Left renal cortex interstitium (tissue), 4 donors: ENCODE results near the gene TSHZ3. TPM values are rescaled to one million over a fixed set of nuclear protein-coding genes. Genes with fewer than 3 reads are reported as not detected.

Experiments used
- DNase-seq, 4 donors: peaks; one replicate each; pipeline ENCODE4 v3.0.0-alpha.2; 2013; ENCODE audit warnings: low read depth in 4 of 4, low spot score in 2 of 4, missing footprints in 1 of 4
- polyA plus RNA-seq, 4 donors: library from polyadenylated mRNA; unstranded; fragments of 120-200 nt; gene quantifications; one replicate each; pipeline ENCODE4 v1.2.1, GENCODE V29; 2013; ENCODE audit not compliant: insufficient read length in 4 of 4

The TSHZ3 gene
- polyA plus RNA-seq, 4 donors, result 9.9 to 15.1 (median 13.6) TPM

DNA sequence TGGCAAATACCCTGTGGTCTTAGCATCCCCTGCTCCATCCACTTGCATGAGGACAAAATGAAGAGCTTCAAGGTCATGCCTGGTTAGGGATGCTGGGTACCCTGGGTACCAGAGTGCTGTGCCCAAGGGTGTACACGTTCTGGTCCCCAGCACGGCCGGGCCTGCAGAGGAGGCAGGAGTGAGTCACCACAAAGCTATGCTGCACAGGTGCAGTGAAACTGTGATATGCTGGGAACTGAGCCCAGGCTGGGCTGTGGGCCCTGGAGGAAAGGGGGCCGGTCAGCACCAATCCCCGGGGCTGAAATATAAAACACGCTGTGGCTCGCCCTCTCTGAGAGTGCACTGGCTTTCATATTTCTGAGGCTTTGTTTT is 95.1 kb downstream of the TSHZ3 start:
- DNase-seq, result no peak

DNA sequence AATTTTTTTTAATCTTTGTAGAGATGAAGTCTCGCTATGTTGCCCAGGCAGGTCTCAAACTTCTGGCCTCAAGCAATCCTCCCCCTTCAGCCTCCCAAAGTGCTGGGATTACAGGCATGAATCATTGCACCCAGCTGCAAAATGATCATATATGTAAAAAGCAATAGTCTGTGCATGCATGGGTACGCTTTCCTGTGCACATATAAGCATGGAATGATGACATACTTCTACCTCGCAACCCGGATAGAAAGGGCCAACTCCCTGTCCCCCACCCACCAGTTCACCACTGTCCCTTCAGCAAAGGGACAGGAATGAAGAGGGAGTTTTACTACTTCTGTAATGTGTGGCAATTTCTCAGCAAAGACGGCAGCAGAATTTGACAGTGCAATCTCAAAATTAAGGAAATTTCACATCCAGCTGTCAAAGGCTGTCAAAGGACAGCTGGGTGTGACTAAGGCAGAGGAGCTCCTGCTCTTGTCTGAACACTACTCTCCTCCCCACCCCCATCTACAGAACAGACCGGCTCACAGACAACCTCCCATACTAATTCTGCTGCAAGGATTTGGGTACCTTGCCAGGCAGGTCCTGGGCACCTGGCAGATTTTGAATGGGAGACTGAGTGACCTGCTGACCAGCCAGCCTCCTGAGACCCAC is 95.6 kb downstream of the TSHZ3 start:
- DNase-seq, result no peak

DNA sequence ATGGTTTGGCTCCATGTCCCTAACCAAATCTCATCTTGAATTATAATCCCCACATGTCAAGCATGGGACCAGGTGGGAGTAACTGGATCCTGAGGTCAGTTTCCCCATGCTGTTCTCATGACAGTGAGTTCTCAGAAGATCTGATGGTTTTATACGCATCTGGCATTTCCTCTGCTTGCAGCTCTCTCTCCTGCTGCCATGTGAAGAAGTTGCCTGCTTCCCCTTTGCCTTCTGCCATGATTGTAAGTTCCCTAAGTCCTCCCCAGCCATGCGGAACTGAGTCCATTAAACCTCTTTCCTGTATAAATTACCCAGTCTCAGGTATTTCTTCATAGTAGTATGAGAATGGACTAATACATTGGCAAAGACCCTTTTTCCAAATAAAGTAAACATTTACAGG is 96.8 kb downstream of the TSHZ3 start:
- no peak for DNase-seq

DNA sequence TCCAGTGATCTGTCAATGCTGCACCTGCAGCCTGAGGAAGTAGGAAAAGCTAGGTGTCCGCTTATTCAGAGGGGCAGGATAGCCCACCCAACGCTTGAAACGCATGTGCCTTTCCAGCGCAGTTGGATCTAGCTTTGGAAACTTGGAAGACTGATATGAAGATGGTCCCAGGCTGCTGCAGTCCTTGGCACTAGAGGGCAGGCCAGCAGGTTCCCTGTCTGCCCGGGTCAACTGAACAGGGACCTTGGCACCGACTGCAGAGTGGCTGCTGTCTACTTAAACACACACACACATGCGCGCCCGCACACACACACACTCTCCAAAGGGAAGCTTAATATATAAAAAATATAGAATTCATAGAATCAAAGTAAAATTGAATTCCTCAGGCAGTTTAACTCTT is 100.0 kb downstream of the TSHZ3 start:
- no peak for DNase-seq

DNA sequence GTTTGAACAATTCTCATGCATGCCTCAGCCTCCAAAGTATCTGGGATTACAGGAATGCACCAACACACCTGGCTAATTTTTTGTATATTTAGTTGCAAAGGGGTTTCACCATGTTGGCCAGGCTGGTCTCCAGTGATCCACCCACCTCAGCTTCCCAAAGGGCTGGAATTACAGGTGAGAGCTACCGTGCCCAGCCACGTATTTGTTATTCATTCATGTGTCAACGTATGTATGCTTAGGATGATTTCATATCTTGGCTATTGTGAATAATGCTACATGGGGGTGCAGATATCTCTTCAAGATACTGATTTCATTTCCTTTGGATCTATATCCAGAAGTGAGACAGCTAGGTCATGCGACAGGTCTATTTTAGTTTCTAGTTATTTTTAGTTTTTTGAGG is 113.4 kb downstream of the TSHZ3 start:
- DNase-seq, result no peak

DNA sequence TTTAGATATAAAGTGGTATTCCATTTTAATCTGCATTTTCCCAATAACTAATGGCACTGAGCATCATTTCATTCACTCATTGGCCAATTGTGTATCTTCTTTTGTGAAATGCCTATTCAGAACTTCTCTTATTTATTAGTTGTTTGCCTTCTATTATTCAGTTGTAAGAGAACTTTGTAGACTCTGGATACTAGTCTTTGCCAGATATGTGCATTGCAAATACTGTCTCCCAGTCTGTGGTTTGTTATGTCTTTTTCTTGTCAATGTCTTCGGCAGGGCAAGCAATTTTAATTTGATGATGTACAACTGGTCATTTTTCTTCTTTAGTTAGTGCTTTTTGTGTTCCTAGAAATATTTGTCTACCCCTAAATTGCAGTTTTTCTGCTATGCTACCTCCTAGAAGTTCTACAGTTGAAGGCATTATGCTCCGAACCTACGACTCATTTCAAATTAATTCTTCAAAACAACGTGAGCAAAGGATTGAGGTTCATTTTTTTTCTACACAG is 115.9 kb downstream of the TSHZ3 start:
- no peak for DNase-seq

DNA sequence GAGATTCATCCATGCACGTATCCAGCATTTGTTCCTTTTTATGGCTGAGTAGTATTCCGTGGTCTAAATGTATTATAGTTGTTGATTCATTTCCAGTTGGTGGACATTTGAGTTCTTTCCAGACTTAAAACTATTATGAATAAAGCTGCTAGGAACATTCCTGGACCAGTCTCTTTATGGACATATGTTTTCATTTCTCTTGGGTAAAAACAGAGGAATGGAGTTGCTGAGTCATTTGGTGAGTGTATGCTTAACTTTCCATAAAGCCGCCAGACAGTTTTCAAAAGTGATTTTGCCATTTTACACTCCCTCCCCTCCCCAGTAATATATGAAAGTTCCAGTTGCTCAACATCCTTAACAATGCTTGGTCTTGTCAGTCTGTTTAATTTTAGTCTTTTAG is 116.4 kb downstream of the TSHZ3 start:
- DNase-seq, result no peak

DNA sequence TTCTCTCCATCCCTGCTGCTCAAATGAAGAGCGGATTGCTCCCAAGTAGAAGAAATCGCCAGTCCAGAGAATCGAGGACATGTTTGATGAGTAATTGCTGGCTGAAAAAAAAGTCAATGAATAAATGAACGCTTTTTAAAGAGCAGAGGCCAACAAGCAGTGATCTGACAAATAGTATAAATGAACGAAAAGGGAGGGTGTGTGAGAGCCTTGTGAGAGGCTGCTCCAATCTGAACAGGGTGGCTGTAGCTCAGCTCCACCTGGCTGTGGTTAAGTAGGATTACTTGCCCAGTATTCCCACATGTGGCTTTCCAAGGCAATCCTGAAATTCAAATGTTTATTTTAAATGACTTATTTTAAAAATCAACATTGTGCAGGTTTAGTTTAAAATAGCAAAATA is 117.1 kb downstream of the TSHZ3 start:
- DNase-seq, result no peak

DNA sequence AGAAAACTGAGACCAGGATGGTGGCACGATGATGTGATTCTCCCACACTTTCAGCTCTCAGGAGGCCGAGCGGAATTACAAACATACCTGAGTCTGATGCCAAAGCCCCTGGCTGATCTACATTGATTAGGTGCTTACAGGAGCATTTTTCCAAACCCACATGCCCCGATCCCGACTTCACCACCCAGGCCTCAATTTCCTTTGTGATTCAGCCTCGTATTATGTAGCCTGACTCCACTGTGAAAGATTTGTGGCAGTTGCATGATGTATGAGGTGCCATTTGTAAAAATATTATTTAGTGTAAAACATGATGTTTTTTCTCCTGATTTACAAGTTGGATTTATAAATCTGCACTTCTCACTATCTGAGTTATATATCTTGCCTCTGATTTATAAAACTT is 118.0 kb downstream of the TSHZ3 start:
- no peak for DNase-seq

DNA sequence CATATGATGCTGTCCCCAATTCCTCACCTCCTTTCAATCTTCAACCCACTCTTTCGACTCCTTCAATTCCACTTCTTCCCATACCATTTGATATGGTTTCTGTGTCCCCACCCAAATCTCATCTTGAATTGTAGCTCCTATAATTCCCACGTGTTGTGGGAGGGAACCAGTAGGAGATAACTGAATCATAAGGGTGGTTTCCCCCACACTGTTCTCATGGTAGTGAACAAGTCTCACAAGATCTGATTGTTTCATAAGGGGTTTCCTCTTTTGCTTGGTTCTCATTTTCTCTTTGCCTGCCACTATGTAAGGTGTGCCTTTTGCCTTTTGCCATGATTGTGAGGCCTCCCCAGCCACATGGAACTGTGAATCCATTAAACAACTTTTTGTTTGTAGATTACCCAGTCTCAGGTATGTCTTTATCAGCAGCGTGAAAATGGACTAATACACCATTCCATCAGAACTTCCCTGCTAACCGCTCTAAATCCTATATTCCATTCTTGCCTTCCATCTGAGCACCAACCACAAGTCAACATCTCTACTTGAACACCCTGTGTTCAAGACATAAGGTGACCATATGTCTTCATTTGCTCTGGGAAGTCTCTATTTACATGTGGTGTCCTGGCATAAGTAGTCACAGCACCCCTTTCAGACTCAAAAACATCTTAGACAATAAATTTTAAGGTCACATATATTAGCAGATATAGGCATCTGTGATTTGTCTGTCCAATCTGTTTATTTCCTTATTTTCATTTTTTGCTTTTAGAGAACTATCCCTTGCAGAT is 122.9 kb downstream of the TSHZ3 start:
- no peak for DNase-seq
